Bone marrow (tissue), 2 donors: Measurements from ENCODE around the gene ARMC10.
"Not testable (repeated sequence)": the region's sequence is repeated elsewhere in the genome, so short reads cannot be mapped to it uniquely, and the experiment has no call there.

Source experiments
- DNase-seq, 2 donors: peaks; one replicate each; lab custom pipeline; 2025; lab: John Stamatoyannopoulos, UW

The ARMC10 gene

DNA sequence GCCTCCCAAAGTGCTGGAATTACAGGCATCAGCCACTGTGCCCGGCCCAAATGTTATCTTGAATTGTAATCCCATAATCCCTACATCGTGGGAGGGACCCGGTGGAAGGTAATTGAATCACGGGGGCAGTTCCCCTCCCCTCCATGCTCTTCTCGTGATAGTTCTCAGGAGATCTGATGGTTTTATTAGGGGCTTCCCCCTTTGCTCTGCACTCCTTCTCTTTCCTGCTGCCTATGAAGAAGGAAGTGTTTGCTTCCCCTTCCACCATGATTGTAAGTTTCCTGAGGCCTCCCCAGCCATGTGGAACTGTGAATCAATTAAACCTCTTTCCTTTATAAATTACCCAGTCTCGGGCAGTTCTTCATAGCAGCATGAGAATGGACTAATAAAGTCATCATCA is 3.3 kb downstream of the ARMC10 start:
- not testable (repeated sequence) for DNase-seq

DNA sequence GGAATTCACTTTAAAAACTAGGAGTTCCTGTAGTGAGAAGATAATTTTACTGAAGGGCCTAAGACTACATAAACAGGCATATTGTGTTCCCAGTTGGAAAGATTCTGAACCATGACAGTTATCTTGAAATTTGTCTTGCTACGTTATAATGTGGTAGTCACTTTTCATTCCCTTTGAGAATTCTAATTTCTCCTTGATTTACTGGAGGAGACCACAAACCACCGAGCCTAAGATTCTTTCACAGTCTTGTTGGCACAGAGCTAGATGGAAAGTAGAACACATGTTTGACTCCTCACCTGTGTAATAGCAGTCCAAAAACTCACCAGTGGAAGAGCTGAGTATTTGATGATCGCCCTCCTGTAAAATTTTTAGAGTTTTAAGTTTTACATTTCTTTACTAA is 4.9 kb downstream of the ARMC10 start:
- no peak for DNase-seq

DNA sequence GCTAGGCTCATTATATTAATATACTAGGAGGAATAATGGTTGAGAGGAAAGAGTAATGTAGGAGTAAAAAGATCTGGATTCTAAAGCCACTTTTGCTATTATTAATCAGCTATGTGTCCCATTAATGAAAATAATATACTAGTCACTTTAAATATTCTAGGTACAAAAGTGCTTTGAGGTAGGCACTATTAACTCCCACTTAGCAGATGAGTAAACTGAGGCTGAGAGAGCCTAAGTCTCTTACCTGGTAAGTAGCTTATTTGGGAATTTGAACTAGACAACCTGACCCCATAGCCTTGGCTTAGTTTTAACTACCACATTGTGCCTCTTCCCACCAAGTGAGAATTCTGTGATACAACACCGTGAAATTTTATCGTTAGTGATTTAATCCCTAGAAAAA is 6.0 kb downstream of the ARMC10 start:
- no peak for DNase-seq

DNA sequence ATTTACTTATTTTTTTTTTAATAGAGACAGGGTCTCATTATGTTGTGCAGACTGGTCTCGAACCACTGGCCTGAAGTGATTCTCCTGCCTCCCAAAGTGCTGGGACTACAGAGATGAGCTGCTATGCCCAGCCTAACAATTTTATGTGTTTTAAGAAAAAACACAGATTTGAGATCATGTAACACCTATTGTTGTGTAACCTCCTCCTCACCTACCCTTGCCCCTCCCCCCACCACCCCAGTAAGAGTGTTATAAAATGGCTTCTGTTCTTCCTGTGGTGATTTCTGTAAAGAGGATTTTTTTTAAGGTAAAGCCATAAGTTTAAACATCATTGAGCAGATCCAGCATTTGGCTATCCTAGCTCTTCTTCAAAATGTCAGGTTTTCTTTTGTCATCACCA is 7.6 kb downstream of the ARMC10 start:
- no peak for DNase-seq

DNA sequence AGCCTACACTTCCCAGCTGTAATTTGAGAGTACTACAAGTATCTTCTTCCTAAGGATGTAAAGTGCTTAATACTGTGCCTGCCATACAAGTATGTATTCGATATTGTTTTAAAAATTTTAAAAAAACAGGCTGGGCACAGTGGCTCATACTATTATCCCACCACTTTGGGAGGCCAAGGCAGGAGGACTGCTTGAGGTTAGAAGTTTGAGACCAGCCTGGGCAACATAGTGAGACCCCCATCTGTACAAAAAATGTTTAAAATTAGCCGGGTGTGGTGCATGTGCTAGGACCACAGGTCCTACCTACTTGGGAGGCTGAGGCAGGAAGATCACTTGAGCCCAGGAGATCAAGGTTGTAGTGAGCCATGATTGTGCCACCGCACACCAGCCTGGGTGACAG is 8.3 kb downstream of the ARMC10 start:
- DNase-seq, result no peak

DNA sequence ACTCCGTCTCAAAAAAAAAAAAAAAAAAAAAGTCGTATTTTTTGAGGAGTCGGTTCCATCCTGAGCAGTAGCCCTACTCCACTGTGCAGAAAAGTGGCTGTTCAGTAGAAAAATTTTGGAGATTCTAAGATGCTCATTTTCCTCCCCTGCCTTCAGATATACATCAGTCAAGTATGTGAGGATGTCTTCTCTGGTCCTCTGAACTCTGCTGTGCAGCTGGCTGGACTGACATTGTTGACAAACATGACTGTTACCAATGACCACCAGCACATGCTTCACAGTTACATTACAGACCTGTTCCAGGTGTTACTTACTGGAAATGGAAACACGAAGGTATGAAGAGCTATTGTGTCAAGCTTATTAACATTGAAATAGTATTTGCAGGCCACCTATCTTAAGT is 17.4 kb downstream of the ARMC10 start:
- not testable (repeated sequence) for DNase-seq

DNA sequence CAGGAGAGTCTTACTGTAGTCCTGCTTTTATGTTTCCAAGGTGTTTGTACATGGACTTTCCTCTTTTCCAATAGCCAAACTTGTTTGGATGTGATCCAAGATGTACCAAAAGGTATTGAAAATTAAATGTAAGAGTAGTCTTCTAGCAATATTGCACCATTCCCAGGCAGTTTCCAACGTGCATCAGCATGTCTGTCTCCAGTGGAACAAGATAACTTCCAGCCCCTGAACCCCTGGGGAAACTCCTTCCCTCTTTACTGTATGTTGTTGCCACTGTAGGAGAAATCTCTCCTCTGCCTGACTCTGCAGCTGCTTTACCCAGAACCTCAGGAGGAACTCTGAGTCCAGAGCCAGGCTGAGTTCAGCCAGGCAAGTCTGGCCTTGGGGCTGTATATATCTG is 18.5 kb downstream of the ARMC10 start:
- DNase-seq, result no peak

DNA sequence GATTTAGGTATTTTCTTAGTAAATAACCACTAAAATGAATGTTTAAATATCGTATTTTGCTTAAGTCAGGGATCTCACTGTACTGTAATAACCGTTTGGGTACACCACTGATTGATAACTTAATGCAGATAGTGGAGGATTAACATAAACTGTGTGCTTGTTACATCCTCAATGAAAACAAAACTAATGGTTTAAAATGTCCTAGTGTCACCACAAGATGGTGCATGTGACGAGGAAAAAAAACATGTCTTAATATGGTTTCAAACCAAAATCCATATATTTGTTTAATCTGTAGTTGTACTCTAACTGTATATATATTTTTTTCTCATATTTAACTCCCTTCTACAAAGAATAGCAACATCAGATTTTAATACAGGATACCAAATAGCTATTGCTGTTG is 19.2 kb downstream of the ARMC10 start:
- no peak for DNase-seq

DNA sequence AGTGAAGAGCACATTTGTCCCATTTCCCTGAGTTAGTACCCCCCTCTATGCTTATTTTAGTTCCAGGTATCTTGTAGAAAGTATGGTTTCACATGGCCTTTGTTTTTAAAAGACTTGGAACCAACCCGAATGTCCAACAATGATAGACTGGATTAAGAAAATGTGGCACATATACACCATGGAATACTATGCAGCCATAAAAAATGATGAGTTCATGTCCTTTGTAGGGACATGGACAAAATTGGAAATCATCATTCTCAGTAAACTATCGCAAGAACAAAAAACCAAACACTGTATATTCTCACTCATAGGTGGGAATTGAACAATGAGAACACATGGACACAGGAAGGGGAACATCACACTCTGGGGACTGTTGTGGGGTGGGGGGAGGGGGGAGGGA is 20.6 kb downstream of the ARMC10 start:
- not testable (repeated sequence) for DNase-seq

DNA sequence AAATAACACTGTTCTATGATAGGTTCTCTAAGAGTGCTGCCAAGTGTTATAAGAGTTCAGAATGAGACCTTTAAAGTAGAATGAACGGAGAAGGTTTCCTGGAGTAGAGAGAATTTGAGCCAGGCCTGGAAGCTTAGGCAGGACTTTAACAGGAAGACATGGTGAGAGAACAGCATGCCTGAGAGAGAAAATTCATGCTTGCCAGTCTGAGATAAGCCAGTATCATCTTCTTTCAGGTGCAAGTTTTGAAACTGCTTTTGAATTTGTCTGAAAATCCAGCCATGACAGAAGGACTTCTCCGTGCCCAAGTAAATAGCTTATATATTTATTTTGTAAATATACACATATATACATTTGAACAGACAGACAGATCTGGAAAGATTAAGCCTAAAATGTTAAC is 22.1 kb downstream of the ARMC10 start:
- DNase-seq, result no peak

DNA sequence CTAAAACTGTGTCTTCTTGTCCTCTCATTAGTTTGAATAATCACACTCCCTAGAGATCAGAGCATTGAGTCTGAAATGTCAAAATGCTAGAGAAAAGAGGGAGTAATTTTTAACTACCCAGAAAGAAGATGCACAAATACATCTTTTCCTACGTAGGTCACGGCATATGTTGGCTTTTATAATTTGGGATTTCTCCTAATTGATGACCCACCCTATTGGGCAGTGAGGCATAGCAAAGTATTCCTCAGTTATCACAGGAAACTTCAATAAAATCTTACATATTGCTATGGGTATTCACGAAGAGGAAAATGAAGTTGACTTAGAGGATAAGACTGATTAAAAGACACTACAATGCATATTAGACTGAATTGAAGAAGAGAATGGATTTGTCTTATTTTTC is 25.4 kb downstream of the ARMC10 start:
- DNase-seq, result no peak

DNA sequence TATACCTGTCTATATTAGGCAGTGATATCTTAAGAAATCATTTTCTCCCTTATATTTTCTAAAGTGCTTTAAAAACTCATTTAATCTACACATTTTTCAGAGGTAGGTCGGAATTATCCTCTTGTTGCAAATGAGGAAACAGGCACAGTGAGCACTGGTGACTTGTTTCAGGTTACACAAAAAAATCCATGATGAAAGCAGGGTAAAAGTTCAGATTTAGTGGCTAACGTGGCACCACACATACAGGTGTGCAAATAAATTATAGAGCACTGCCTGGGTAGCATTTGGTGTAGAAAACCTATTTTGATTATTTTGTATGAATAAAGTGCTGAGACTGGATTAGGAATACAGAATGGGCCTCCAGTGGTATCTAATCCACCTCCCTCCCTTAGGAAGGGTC is 26.6 kb downstream of the ARMC10 start:
- DNase-seq, result no peak

DNA sequence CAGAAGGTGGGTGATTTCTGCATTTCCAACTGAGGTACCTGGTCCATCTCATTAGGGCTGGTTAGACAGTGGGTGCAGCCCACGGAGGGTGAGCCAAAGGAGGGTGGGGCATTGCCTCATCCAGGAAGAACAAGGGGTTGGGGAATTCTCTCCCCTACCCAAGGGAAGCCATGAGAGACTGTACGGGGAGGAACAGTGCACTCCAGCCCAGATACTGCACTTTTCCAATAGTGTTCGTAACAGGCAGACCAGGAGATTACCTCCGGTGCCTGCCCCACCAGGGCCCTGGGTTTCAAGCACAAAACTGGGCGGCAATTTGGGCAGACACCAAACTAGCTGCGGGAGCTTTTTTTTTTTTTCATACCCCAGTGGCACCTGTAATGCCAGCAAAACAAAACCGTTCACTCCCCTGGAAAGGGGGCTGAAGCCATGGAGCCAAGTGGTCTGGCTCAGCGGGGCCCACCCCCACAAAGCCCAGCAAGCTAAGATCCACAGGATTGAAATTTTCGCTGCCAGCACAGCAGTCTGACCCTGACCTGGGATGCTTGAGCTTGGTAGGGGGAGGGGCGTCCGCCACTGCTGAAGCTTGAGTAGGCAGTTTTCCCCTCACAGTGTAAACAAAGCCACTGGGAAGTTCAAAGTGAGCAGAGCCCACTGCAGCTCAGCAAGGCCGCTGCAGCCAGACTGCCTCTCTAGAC is 31.2 kb downstream of the ARMC10 start:
- no peak for DNase-seq

DNA sequence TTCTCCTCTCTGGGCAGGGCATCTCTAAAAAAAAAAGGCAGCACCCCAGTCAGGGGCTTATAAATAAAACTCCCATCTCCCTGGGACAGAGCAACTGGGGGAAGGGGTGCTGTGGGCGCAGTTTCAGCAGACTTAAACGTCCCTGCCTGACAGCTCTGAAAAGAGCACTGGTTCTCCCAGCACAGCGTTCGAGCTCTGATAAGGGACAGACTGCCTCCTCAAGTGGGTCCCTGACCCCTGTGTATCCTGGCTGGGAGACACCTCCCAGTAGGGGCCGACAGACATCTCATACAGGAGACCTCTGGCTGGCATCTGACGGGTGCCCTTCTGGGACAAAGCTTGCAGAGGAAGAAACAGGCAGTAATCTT is 31.7 kb downstream of the ARMC10 start:
- DNase-seq, result not testable (repeated sequence)

DNA sequence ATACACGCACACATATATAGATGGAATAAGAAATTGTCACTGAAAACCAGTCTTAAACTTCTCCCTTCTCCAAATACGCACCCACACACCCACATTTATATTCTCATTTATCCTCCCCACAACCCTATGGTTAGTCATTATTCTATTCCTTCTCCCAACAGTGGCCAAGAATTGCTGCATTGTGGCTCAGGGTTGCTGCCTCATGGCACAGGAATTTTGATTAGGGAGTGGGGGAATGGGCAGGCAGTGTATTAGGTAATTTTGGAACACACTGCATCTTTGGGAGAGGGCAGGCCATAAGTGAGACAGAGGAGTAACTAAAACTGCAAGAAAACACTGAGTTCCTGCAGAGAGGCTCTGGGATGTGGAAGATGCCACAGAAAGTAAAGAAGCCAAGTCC is 38.2 kb downstream of the ARMC10 start:
- no peak for DNase-seq

DNA sequence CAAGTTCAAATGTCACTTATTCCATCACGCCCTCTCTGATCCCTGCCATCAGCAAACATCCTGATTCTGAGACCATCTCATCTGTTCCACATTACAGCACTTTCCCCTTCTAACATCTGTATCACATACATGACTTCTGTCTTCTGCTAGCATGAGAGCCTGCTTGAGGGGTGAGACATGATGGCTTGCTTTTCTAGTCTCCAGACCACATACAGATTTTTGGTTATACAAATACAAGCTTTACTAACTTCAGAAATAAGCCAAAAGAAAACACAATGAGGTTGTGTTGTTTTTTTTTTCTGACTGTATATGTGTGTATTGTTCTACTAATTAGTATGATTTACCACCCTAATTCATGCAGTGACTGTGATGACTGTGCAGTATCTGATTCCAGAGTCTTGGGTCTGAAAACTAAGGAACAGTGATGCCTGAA is 39.7 kb downstream of the ARMC10 start:
- DNase-seq, result no peak

DNA sequence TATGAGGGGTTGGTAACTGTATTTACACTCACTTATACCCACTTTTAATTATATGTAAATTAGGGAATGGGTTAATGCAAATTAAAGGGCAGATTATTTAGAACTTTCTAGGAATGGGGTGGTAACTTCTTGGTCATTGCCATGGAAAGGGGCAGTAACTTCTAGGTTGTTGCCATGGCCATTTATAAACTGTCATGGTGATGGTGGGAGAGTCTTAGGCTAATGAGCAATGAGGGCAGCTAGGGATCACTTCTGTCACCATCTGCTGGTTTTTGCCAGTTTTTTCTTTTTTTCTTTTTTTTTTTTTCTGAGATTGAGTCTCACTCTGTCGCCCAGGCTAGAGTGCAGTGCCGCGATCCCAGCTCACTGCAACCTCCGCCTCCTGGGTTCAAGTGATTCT is 40.8 kb downstream of the ARMC10 start:
- no peak for DNase-seq

DNA sequence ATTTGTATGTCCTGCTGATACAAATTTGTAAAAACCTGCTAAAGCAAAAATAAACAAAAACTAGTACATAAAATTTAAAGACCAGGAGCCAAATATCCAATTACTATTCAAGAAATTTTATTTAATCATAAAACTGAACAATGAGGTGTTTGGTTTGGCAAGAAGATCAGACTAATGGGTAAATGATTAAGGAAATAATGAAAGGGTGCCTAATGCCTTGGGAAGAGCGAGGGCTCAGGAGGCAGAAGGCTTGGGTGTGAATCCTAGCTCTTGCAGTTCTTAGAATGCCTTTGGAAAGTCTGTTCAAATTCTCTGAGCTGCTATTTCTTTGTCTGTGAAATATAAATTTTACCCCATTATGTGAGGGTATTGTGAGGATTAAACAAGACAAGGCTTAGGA is 41.6 kb downstream of the ARMC10 start:
- no peak for DNase-seq

DNA sequence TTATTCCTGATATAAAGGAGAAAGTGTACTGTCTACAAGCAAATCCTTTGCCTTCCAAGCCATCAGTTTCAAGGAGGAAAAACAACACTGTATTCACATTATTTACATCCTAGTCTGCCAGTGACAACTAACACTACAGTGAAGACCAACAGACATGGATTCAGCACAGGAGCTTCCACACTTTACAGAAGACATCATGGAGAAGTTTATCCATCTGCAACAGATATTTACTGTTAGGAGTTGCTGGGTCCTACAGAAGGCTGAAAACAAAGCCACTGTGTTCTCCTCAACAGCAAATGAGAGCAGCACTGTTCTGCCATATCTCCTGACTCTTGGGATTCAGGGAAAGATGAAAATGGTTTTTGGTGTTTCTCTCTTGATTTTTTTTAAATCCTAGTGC is 42.1 kb downstream of the ARMC10 start:
- DNase-seq, result no peak

DNA sequence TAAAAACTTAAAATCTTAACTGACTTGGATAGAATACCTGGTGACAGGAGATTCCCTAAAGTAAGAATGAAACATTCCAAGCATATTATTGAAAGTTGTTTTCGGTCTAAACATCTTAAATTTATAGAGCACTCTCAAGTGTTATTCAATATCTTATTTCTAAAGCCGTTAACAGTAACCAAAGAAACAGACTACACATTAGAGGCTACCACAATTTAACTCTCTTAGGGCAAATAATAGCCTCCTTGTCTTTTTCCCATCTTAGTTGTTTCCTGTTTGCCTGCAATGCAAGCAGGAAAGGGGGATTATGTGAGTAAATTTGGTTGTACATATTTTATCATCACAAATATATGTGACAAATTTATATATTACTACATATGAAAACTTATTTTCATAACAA is 42.5 kb downstream of the ARMC10 start:
- DNase-seq, result no peak

DNA sequence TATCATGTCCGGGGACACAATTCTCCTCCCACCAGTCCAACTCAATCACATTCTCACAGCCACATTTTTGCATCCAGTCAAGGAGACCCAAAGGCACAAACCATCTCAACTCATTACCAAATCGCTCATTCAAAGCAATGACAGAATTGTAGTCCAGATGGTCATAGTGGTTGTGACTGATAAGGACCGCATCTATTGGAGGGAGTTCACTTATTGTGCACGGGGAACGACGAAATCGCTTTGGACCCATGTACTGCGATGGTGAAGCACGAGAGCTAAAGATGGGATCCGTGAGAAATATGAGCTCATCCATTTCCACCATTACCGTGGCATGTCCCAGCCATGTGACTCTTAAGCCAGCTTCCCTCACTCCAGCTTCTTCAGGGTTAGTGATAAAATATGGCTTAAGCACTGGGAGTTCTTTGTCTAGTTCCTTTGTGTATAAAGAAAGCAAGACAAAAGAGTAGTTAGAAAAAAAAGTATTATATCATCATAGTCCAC is 44.9 kb downstream of the ARMC10 start:
- no peak for DNase-seq

DNA sequence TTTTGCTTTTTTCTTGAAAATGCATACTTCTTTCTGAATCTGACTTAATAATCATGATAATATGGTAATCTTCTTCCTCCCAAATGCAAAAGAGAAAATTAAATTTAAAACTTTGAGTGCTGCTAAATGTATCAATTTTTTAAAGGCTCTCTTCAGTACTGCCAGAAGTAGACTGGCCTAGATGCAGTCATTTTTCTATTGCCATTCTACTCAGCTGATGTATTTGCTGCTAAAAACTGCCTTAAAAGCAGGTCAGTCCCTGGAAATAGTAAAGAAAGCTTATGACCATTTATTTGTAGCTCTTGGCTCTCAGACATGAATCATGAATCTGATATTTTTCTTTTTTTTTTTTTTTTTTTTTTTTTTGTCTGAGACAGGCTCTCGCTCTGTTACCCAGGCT is 45.4 kb downstream of the ARMC10 start:
- no peak for DNase-seq

DNA sequence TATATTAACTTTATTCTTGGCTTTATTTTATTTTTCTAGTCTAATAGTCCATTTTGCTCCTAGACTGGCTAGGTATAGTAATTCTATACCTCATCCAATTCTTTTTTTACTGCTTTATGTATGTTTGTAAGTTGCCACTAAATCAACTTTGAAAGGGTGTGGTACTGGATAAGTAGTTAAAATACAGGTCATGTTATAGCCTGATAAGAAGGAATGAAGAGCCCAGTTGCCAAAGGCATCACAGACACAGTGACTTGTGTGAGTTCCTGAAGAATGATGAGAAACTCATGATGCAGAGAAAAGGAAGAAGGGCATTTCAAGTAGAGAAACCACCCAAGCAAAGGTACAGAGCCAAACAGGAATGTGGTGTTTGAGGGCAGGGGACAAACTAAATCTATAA is 46.7 kb downstream of the ARMC10 start:
- DNase-seq, result no peak

DNA sequence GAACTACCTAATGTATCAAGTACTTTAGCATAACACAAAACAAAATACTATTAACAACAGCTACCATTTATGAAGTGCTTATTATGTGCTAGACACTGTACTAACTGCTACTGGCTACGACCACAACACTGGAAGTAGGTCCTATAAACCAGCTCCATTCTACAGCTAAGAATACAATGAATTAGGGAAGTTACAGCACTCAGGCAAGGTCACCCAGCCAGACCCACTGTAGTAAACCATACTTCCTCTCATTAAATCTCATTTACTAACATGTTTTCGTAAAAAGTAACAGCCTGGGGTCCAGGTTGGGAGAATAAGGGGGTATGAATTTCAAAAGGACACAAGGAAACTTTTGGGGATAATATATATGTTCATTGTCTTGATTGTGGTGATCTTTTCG is 48.6 kb downstream of the ARMC10 start:
- no peak for DNase-seq
